RWPE2 (cell line): Measurements from ENCODE around the gene SPAG16.
"Not testable (repeated sequence)": the region's sequence is repeated elsewhere in the genome, so short reads cannot be mapped to it uniquely, and the experiment has no call there.

Source experiments
- ATAC-seq: fragments of 200-7000 bp; cut with Tn5 transposase; 3 replicates; pipeline ENCODE4 v1.9.1; 2021; ENCODE audit warnings: low read depth
- DNase-seq: peaks from one replicate; pipeline ENCODE4 v3.0.0-alpha.2; 2020; ENCODE audit warnings: low spot score
- H3K27ac ChIP-seq: fragments of 450-650 bp; 2 replicates; pipeline ENCODE4 v1.5.1; 2017; ENCODE audit warnings: mild to moderate bottlenecking; ENCODE audit not compliant: poor library complexity, severe bottlenecking
- H3K27me3 ChIP-seq: fragments of 250-450 bp; sonication (Bioruptor Pico); 2 replicates; pipeline ENCODE4 v1.5.1; 2021; ENCODE audit warnings: mild to moderate bottlenecking, moderate library complexity; ENCODE audit not compliant: insufficient read depth, poor library complexity, severe bottlenecking
- H3K36me3 ChIP-seq: fragments of 250-450 bp; sonication (Bioruptor Pico); 2 replicates; pipeline ENCODE4 v1.5.1; 2020; ENCODE audit warnings: low read depth, mild to moderate bottlenecking, moderate library complexity
- H3K4me1 ChIP-seq: fragments of 250-450 bp; sonication (Bioruptor Pico); 2 replicates; pipeline ENCODE4 v1.5.1; 2021; ENCODE audit warnings: mild to moderate bottlenecking, moderate library complexity; ENCODE audit not compliant: insufficient read depth, poor library complexity, severe bottlenecking
- H3K4me3 ChIP-seq: fragments of 250-450 bp; sonication (Bioruptor Pico); 2 replicates; pipeline ENCODE4 v1.5.1; 2021; ENCODE audit warnings: mild to moderate bottlenecking, moderate library complexity; ENCODE audit not compliant: severe bottlenecking
- H3K9me3 ChIP-seq: fragments of 250-450 bp; sonication (Bioruptor Pico); 2 replicates; pipeline ENCODE4 v1.5.1; 2021; ENCODE audit warnings: mild to moderate bottlenecking, moderate library complexity; ENCODE audit not compliant: severe bottlenecking
- CTCF ChIP-seq: fragments of 450-650 bp; IDR thresholded peaks from one replicate; pipeline ENCODE4 v1.5.1; 2017; ENCODE audit warnings: mild to moderate bottlenecking, moderate library complexity; ENCODE audit not compliant: poor library complexity, severe bottlenecking

SPAG16 gene

GRCh38 chr2:213710164-213710563 lies 425.9 kb downstream of the SPAG16 start:
- no peak for TF ChIP-seq CTCF
- Histone ChIP-seq H3K9me3 (no peaks in the 10 kb centered on the region), H3K4me1 (no peaks in the 10 kb centered on the region), H3K4me3 (no peak overlapping the region), H3K27me3 (no peaks in the 10 kb centered on the region), H3K36me3 (no peaks in the 10 kb centered on the region), H3K27ac (no peak overlapping the region)
- DNase-seq: no peak
- ATAC-seq: no peak

- H3K27ac ChIP-seq, DNase-seq, H3K27me3 ChIP-seq, H3K36me3 ChIP-seq, H3K4me1 ChIP-seq, H3K9me3 ChIP-seq, ATAC-seq, H3K4me3 ChIP-seq: not testable (repeated sequence)
Observed at GRCh38 chr2:213718411-213718810, 434.1 kb downstream of the SPAG16 start.

- H3K36me3 ChIP-seq: no peaks in the 10 kb centered on the region
- DNase-seq (no peak), ATAC-seq (no peak)
- no peaks in the 10 kb centered on the region for H3K27me3 ChIP-seq
- H3K4me3 ChIP-seq: no peak overlapping the region
- H3K27ac ChIP-seq: no peak overlapping the region
- no peaks in the 10 kb centered on the region for H3K4me1 ChIP-seq
- no peak for TF ChIP-seq CTCF
- H3K9me3 ChIP-seq: no peaks in the 10 kb centered on the region
Observed at GRCh38 chr2:213722565-213722964, 438.3 kb downstream of the SPAG16 start.

- DNase-seq (no peak), ATAC-seq (no peak)
- no peak for TF ChIP-seq CTCF
- Histone ChIP-seq H3K27ac (no peak overlapping the region), H3K4me3 (no peak overlapping the region), H3K9me3 (no peaks in the 10 kb centered on the region), H3K27me3 (no peaks in the 10 kb centered on the region), H3K4me1 (no peaks in the 10 kb centered on the region), H3K36me3 (no peaks in the 10 kb centered on the region)
Observed at GRCh38 chr2:213723041-213723560, 438.8 kb downstream of the SPAG16 start.

GRCh38 chr2:213723707-213724106 lies 439.4 kb downstream of the SPAG16 start:
- Histone ChIP-seq H3K27me3 (no peaks in the 10 kb centered on the region), H3K36me3 (no peaks in the 10 kb centered on the region), H3K27ac (no peak overlapping the region), H3K4me1 (no peaks in the 10 kb centered on the region), H3K4me3 (no peak overlapping the region), H3K9me3 (no peaks in the 10 kb centered on the region)
- TF ChIP-seq CTCF: no peak
- no peak for DNase-seq
- no peak for ATAC-seq
